Superior temporal gyrus (tissue), 1 donor: ENCODE data around the gene SMARCAL1.
"Not testable (repeated sequence)": the region's sequence is repeated elsewhere in the genome, so short reads cannot be mapped to it uniquely, and the experiment has no call there.

Experiments used
- DNase-seq: peaks from one replicate; pipeline ENCODE4 v3.0.0-alpha.2; 2016; ENCODE audit errors: extremely low spot score

The SMARCAL1 gene

GRCh38 chr2:216501854-216502253 is 89.6 kb downstream of the SMARCAL1 start:
- DNase-seq, result no peak

- DNase-seq, result no peak
These were observed 90.3 kb downstream of the SMARCAL1 start for GRCh38 chr2:216502381-216503158.

- no peak for DNase-seq
These were observed 90.9 kb downstream of the SMARCAL1 start for GRCh38 chr2:216503159-216503629.

- no peak for DNase-seq
These were observed 91.6 kb downstream of the SMARCAL1 start for GRCh38 chr2:216503697-216504375.

- no peak for DNase-seq
These were observed 92.1 kb downstream of the SMARCAL1 start for GRCh38 chr2:216504376-216504762.

GRCh38 chr2:216505133-216506106 is 93.1 kb downstream of the SMARCAL1 start:
- no peak for DNase-seq

- no peak for DNase-seq
These were observed 95.2 kb downstream of the SMARCAL1 start for GRCh38 chr2:216507220-216508160.

- DNase-seq, result no peak
These were observed 95.9 kb downstream of the SMARCAL1 start for GRCh38 chr2:216508229-216508628.

- DNase-seq, result peak; percentile 82
These were observed 104.6 kb downstream of the SMARCAL1 start for GRCh38 chr2:216516730-216517350.

GRCh38 chr2:216517447-216518225 is 105.4 kb downstream of the SMARCAL1 start:
- DNase-seq, result no peak

GRCh38 chr2:216518566-216519119 is 106.4 kb downstream of the SMARCAL1 start:
- DNase-seq, result not testable (repeated sequence)

GRCh38 chr2:216519154-216519762 is 107.0 kb downstream of the SMARCAL1 start:
- peak; percentile 93 for DNase-seq

GRCh38 chr2:216520112-216520511 is 107.8 kb downstream of the SMARCAL1 start:
- no peak for DNase-seq

GRCh38 chr2:216522892-216523502 is 110.7 kb downstream of the SMARCAL1 start:
- no peak for DNase-seq

- no peak for DNase-seq
These were observed 113.7 kb downstream of the SMARCAL1 start for GRCh38 chr2:216525972-216526371.

GRCh38 chr2:216526939-216527338 is 114.7 kb downstream of the SMARCAL1 start:
- DNase-seq, result no peak

- DNase-seq, result no peak
These were observed 115.3 kb downstream of the SMARCAL1 start for GRCh38 chr2:216527600-216527999.

GRCh38 chr2:216532562-216532961 is 120.3 kb downstream of the SMARCAL1 start:
- DNase-seq, result no peak
